ENCODE results near the gene CDCP2. TPM values are rescaled to one million over a fixed set of nuclear protein-coding genes. Genes with fewer than 3 reads are reported as not detected.

The CDCP2 gene
- total RNA-seq, 2 experiments from 2014 or later, result 0.18 TPM; not detected in 1

DNA sequence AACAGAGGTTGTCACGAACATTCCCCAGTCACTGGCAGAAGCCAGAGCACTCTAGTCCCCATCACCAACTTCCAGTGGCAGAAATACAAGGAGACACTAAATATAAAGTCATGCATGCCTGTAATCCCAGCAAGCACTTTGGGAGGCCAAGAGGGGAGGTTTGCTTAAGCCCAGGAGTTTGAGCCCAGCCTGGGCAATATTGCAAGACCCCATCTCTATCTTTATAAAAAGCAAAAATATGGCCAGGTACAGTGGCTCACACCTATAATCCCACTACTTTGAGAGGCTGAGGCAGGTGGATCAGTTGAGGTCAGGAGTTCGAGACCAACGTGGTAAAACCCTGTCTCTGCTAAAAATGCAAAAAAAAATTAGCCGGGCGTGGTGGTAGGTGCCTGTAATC is 40.7 kb upstream of the CDCP2 start:
- Mint-ChIP-seq H3K9me3 (no peaks in the 10 kb centered on the region), H3K27ac (no peak overlapping the region), H3K4me1 (ENCODE audit: low read depth) (no peaks in the 10 kb centered on the region), H3K27me3 (no peaks in the 10 kb centered on the region), H3K4me3 (no peak overlapping the region), H3K36me3 (ENCODE audit: low read depth) (peaks cover 20% of the 10 kb centered on the region)
- TF ChIP-seq, protein P1, sequence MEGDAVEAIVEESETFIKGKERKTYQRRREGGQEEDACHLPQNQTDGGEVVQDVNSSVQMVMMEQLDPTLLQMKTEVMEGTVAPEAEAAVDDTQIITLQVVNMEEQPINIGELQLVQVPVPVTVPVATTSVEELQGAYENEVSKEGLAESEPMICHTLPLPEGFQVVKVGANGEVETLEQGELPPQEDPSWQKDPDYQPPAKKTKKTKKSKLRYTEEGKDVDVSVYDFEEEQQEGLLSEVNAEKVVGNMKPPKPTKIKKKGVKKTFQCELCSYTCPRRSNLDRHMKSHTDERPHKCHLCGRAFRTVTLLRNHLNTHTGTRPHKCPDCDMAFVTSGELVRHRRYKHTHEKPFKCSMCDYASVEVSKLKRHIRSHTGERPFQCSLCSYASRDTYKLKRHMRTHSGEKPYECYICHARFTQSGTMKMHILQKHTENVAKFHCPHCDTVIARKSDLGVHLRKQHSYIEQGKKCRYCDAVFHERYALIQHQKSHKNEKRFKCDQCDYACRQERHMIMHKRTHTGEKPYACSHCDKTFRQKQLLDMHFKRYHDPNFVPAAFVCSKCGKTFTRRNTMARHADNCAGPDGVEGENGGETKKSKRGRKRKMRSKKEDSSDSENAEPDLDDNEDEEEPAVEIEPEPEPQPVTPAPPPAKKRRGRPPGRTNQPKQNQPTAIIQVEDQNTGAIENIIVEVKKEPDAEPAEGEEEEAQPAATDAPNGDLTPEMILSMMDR (IDR thresholded peaks at IDR 0.05), result no peak
- no peak for DNase-seq
- ATAC-seq, result no peak
- ChIA-PET POLR2A (interaction anchor here (0.9 kb wide), 1 partner anchor 18 kb away, joined by 3 read pairs; no protein-coding TSS in a partner anchor), CTCF (no interaction called here)
- intact Hi-C loops (cut with micrococcal nuclease), result no loop called here

DNA sequence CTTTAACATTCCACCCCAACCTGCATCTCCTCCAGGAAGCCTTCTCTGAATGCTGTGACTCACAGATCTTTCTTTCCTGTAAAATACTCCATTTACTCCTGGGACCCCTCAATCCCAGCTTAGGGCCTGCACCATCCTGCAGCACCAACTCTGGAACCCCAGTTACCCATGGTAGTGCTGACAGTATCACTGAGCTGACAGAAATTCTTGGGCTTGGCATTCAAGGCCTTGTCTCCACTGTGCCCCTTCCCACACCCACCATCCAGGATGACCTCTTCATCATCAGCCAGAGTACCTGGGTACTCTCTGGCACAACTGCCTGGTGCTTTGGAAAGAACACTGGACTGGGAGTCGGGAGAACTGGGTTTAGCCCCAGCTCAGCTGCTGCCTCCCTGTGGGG is 38.7 kb upstream of the CDCP2 start:
- ATAC-seq (no peak), DNase-seq (no peak)
- Mint-ChIP-seq H3K9me3 (no peaks in the 10 kb centered on the region), H3K27ac (no peak overlapping the region), H3K27me3 (no peaks in the 10 kb centered on the region), H3K36me3 (ENCODE audit: low read depth) (peaks cover 25% of the 10 kb centered on the region), H3K4me3 (no peak overlapping the region), H3K4me1 (ENCODE audit: low read depth) (no peaks in the 10 kb centered on the region)
- CTCF ChIA-PET, result no interaction called here
- POLR2A ChIA-PET, result interaction anchor here (1.6 kb wide), 1 partner anchor 8 kb away, joined by 7 read pairs; the partner anchor contains the start of genes CYB5RL and MRPL37
- TF ChIP-seq, protein P1 (IDR thresholded peaks at IDR 0.05), result no peak
- intact Hi-C loops (cut with micrococcal nuclease), result no loop called here

DNA sequence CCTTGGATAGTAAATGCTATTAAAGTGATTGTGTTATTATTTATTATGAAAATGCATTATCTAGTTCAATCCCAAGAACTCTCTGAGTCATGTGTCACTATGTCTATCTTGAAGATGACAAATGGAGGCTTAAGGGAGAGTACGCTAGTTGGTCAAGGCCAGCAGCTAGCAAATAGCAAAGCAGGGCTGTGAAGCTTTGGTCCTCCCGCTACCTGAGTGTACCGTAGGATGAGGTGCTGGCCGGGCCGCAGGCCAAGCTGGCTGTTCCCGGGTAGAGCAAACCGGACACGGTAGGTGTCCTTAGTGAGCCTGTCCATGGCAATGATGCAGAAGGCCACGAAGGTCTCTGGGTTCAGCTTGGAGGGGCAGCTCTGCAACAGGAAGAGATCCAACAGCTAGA is 37.7 kb upstream of the CDCP2 start:
- no peak for ATAC-seq

DNA sequence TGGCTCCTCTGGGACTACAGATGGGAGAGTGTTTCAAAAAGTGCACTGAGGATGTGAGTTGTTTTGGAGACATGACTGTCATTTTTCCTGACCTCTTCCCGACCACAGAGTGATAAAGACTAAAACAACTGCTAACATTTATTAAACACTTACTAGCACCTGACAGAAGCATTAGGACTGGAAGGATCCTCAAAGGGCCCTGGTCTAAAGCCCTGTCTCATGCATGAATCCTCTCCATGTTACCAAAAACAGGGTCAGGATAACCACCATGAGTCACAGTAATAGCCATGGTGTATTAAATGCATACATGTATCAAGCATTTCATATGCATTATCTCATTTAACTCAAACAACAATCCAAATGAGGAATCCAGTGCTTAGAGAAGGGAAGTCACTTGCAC is 35.5 kb upstream of the CDCP2 start:
- ChIA-PET POLR2A (no interaction called here), CTCF (no interaction called here)
- Mint-ChIP-seq H3K4me3 (no peak overlapping the region), H3K27me3 (no peaks in the 10 kb centered on the region), H3K36me3 (ENCODE audit: low read depth) (peaks cover 30% of the 10 kb centered on the region), H3K27ac (no peak overlapping the region), H3K4me1 (ENCODE audit: low read depth) (no peaks in the 10 kb centered on the region), H3K9me3 (no peaks in the 10 kb centered on the region)
- intact Hi-C loops (cut with micrococcal nuclease), result no loop called here
- no peak for ATAC-seq
- no peak for DNase-seq
- TF ChIP-seq, protein P1 (IDR thresholded peaks at IDR 0.05), result no peak

More for the DNA sequence above, 37.7 kb upstream of the CDCP2 start:
- Mint-ChIP-seq H3K4me1 (ENCODE audit: low read depth) (no peaks in the 10 kb centered on the region), H3K36me3 (ENCODE audit: low read depth) (peaks cover 31% of the 10 kb centered on the region), H3K4me3 (no peak overlapping the region), H3K27me3 (no peaks in the 10 kb centered on the region), H3K27ac (no peak overlapping the region), H3K9me3 (no peaks in the 10 kb centered on the region)
- intact Hi-C loops (cut with micrococcal nuclease), result no loop called here
- TF ChIP-seq, protein P1 (IDR thresholded peaks at IDR 0.05), result no peak
- POLR2A ChIA-PET, result interaction anchor here (1.6 kb wide), 1 partner anchor 9 kb away, joined by 7 read pairs; the partner anchor contains the start of genes CYB5RL and MRPL37
- CTCF ChIA-PET, result interaction anchor here (1.2 kb wide), 1 partner anchor 299 kb away, joined by 4 read pairs; no protein-coding TSS in a partner anchor
- no peak for DNase-seq

DNA sequence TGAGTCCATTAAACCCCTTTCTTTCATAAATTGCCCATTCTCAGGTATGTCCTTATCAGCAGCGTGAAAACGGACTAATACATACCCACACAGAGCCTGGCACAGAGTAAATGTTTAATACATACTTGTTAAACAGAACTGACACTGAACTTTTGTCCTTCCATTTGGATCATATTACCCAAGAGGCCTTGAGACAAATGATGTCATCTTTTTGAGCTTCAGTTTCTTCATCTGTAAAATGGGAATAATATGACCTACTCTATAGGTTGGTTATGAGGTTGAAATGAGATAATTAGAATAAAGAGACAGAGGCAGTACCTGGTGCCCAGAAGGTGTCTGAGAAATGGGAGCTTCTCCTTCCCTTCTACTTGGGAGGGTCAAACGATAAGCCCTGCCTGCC is 33.3 kb upstream of the CDCP2 start:
- ChIA-PET POLR2A (no interaction called here), CTCF (no interaction called here)
- intact Hi-C loops (cut with micrococcal nuclease), result no loop called here
- ATAC-seq, result no peak
- Mint-ChIP-seq H3K4me1 (ENCODE audit: low read depth) (no peaks in the 10 kb centered on the region), H3K27ac (no peak overlapping the region), H3K27me3 (no peaks in the 10 kb centered on the region), H3K9me3 (no peaks in the 10 kb centered on the region), H3K36me3 (ENCODE audit: low read depth) (peaks cover 25% of the 10 kb centered on the region), H3K4me3 (no peak overlapping the region)
- no peak for DNase-seq
- TF ChIP-seq, protein P1 (IDR thresholded peaks at IDR 0.05), result no peak

Data from activated CD8-positive, alpha-beta T cell treated with anti-CD3 and anti-CD28 coated beads for 36 hours (primary cell).